Measurements from ENCODE around the gene GRK5. TPM values are rescaled to one million over a fixed set of nuclear protein-coding genes. Genes with fewer than 3 reads are reported as not detected.

The GRK5 gene
- 1.4 and 1.5 TPM in 2 replicates for polyA plus RNA-seq (2013)

- H3K79me1 ChIP-seq (ENCODE audit: low read length), result peaks cover 5% of the 10 kb centered on the region
- H3K4me2 ChIP-seq (ENCODE audit: low read length), result peak within 1 kb of the TSS; percentile 87
- H3K9ac ChIP-seq (ENCODE audit: low read length), result peak within 1 kb of the TSS; percentile 54
- H2BK5ac ChIP-seq (ENCODE audit: low read depth, low read length, poor library complexity), result peak within 1 kb of the TSS; percentile 89
- H3K18ac ChIP-seq (ENCODE audit: low read length), result peak within 1 kb of the TSS; percentile 85
- H4K91ac ChIP-seq (ENCODE audit: low read depth, low read length), result peak within 1 kb of the TSS; percentile 96
- H3K4me1 ChIP-seq (ENCODE audit: control insufficient read depth in 1 of 2, insufficient read depth in 2 of 2, low read length in 2 of 2), result peaks cover 8 to 11% of the 10 kb centered on the region in 2 experiments
- H3K9me3 ChIP-seq (ENCODE audit: insufficient read depth, low read depth, low read length), result no peaks in the 10 kb centered on the region
- WGBS (ENCODE audit: extremely low coverage, insufficient coverage, insufficient read length), result no CpG with 5 or more reads among the region's 34 CpGs
- H4K8ac ChIP-seq (ENCODE audit: low read depth, low read length), result peak within 1 kb of the TSS; percentile 92
- H2AFZ ChIP-seq (ENCODE audit: insufficient read depth, low read length, poor library complexity), result peak within 1 kb of the TSS; percentile 98
- H3K4me3 ChIP-seq (ENCODE audit: low read depth, low read length), result peak within 1 kb of the TSS; percentile 77
- H4K12ac ChIP-seq (ENCODE audit: low read depth, low read length), result peak within 1 kb of the TSS; percentile 82
- peak within 1 kb of the TSS; percentile 89 for H3K14ac ChIP-seq (ENCODE audit: low read length)
- no peak within 1 kb of the TSS for H3K23ac ChIP-seq (ENCODE audit: low read length)
- peak; percentile 97 for DNase-seq
- peak within 1 kb of the TSS; percentile 17 for H2BK12ac ChIP-seq (ENCODE audit: low read length)
- peaks cover 3% of the 10 kb centered on the region for H3K79me2 ChIP-seq (ENCODE audit: control insufficient read depth, insufficient read depth, low read length, poor library complexity)
- H2BK120ac ChIP-seq (ENCODE audit: insufficient read depth, low read length, poor library complexity), result peak within 1 kb of the TSS; percentile 87
- H3K27ac ChIP-seq (ENCODE audit: low read depth, low read length), result peak within 1 kb of the TSS; percentile 71
- no peaks in the 10 kb centered on the region for H3K36me3 ChIP-seq (ENCODE audit: control insufficient read depth in 1 of 2, insufficient read depth in 2 of 2, low read length in 2 of 2)
- H2AK5ac ChIP-seq (ENCODE audit: low read length), result no peak within 1 kb of the TSS
- H3K4ac ChIP-seq (ENCODE audit: low read depth, low read length), result no peak within 1 kb of the TSS
- H3K27me3 ChIP-seq (ENCODE audit: insufficient read depth, low read length), result no peaks in the 10 kb centered on the region
These were observed at the start of gene GRK5 for GRCh38 chr10:119207366-119207666. TSS of gene GRK5 (plus strand) at chr10:119207571. CDS start at chr10:119207918, 347 bp downstream.

- no peaks in the 10 kb centered on the region for H3K4me1 ChIP-seq (ENCODE audit: control insufficient read depth in 1 of 2, insufficient read depth in 2 of 2, low read length in 2 of 2)
- no peak overlapping the region for H3K23ac ChIP-seq (ENCODE audit: low read length)
- H3K9me3 ChIP-seq (ENCODE audit: insufficient read depth, low read depth, low read length), result no peaks in the 10 kb centered on the region
- H2BK12ac ChIP-seq (ENCODE audit: low read length), result no peak overlapping the region
- H4K8ac ChIP-seq (ENCODE audit: low read depth, low read length), result no peak overlapping the region
- no peaks in the 10 kb centered on the region for H3K79me2 ChIP-seq (ENCODE audit: control insufficient read depth, insufficient read depth, low read length, poor library complexity)
- H2BK120ac ChIP-seq (ENCODE audit: insufficient read depth, low read length, poor library complexity), result no peak overlapping the region
- H3K27ac ChIP-seq (ENCODE audit: low read depth, low read length), result no peak overlapping the region
- no peak overlapping the region for H3K4me3 ChIP-seq (ENCODE audit: low read depth, low read length)
- no peak overlapping the region for H2BK5ac ChIP-seq (ENCODE audit: low read depth, low read length, poor library complexity)
- no peak for DNase-seq
- H3K36me3 ChIP-seq (ENCODE audit: control insufficient read depth in 1 of 2, insufficient read depth in 2 of 2, low read length in 2 of 2), result peaks cover 8 to 14% of the 10 kb centered on the region in 2 experiments
- H4K12ac ChIP-seq (ENCODE audit: low read depth, low read length), result no peak overlapping the region
- H3K79me1 ChIP-seq (ENCODE audit: low read length), result no peaks in the 10 kb centered on the region
- no CpG with 5 or more reads among the region's 8 CpGs for WGBS (ENCODE audit: extremely low coverage, insufficient coverage, insufficient read length)
- H2AFZ ChIP-seq (ENCODE audit: insufficient read depth, low read length, poor library complexity), result no peak overlapping the region
- no peak overlapping the region for H3K4me2 ChIP-seq (ENCODE audit: low read length)
- H3K4ac ChIP-seq (ENCODE audit: low read depth, low read length), result no peak overlapping the region
- H4K91ac ChIP-seq (ENCODE audit: low read depth, low read length), result no peak overlapping the region
- no peak overlapping the region for H2AK5ac ChIP-seq (ENCODE audit: low read length)
- H3K14ac ChIP-seq (ENCODE audit: low read length), result no peak overlapping the region
- H3K27me3 ChIP-seq (ENCODE audit: insufficient read depth, low read length), result no peaks in the 10 kb centered on the region
- no peak overlapping the region for H3K9ac ChIP-seq (ENCODE audit: low read length)
- no peak overlapping the region for H3K18ac ChIP-seq (ENCODE audit: low read length)
These were observed 48.0 kb upstream of the GRK5 start for GRCh38 chr10:119159332-119159731.

- H3K27me3 ChIP-seq (ENCODE audit: insufficient read depth, low read length), result no peaks in the 10 kb centered on the region
- no peak overlapping the region for H2BK5ac ChIP-seq (ENCODE audit: low read depth, low read length, poor library complexity)
- H2AK5ac ChIP-seq (ENCODE audit: low read length), result no peak overlapping the region
- no peak overlapping the region for H4K8ac ChIP-seq (ENCODE audit: low read depth, low read length)
- H2BK12ac ChIP-seq (ENCODE audit: low read length), result no peak overlapping the region
- H3K23ac ChIP-seq (ENCODE audit: low read length), result no peak overlapping the region
- H3K79me1 ChIP-seq (ENCODE audit: low read length), result peaks cover 8% of the 10 kb centered on the region
- H3K4me2 ChIP-seq (ENCODE audit: low read length), result no peak overlapping the region
- no peak overlapping the region for H2AFZ ChIP-seq (ENCODE audit: insufficient read depth, low read length, poor library complexity)
- no peak overlapping the region for H4K12ac ChIP-seq (ENCODE audit: low read depth, low read length)
- H3K14ac ChIP-seq (ENCODE audit: low read length), result no peak overlapping the region
- H3K9me3 ChIP-seq (ENCODE audit: insufficient read depth, low read depth, low read length), result no peaks in the 10 kb centered on the region
- H3K36me3 ChIP-seq (ENCODE audit: control insufficient read depth in 1 of 2, insufficient read depth in 2 of 2, low read length in 2 of 2), result peaks cover 6 to 7% of the 10 kb centered on the region in 2 experiments
- H3K9ac ChIP-seq (ENCODE audit: low read length), result no peak overlapping the region
- no peak overlapping the region for H3K4me3 ChIP-seq (ENCODE audit: low read depth, low read length)
- H3K4me1 ChIP-seq (ENCODE audit: control insufficient read depth in 1 of 2, insufficient read depth in 2 of 2, low read length in 2 of 2), result peaks cover 4 to 6% of the 10 kb centered on the region in 2 experiments
- no peak overlapping the region for H4K91ac ChIP-seq (ENCODE audit: low read depth, low read length)
- H2BK120ac ChIP-seq (ENCODE audit: insufficient read depth, low read length, poor library complexity), result no peak overlapping the region
- no peak for DNase-seq
- no CpG with 5 or more reads among the region's 11 CpGs for WGBS (ENCODE audit: extremely low coverage, insufficient coverage, insufficient read length)
- H3K79me2 ChIP-seq (ENCODE audit: control insufficient read depth, insufficient read depth, low read length, poor library complexity), result peaks cover 5% of the 10 kb centered on the region
- H3K27ac ChIP-seq (ENCODE audit: low read depth, low read length), result no peak overlapping the region
- no peak overlapping the region for H3K18ac ChIP-seq (ENCODE audit: low read length)
- H3K4ac ChIP-seq (ENCODE audit: low read depth, low read length), result no peak overlapping the region
These were observed 45.5 kb upstream of the GRK5 start for GRCh38 chr10:119161680-119162451.

GRCh38 chr10:119162452-119163092 lies 44.8 kb upstream of the GRK5 start:
- no peak overlapping the region for H3K27ac ChIP-seq (ENCODE audit: low read depth, low read length)
- DNase-seq, result no peak
- peaks cover 8% of the 10 kb centered on the region for H3K79me1 ChIP-seq (ENCODE audit: low read length)
- no peak overlapping the region for H2BK120ac ChIP-seq (ENCODE audit: insufficient read depth, low read length, poor library complexity)
- no peak overlapping the region for H2AFZ ChIP-seq (ENCODE audit: insufficient read depth, low read length, poor library complexity)
- H3K18ac ChIP-seq (ENCODE audit: low read length), result no peak overlapping the region
- H3K4me2 ChIP-seq (ENCODE audit: low read length), result no peak overlapping the region
- H3K4me1 ChIP-seq (ENCODE audit: control insufficient read depth in 1 of 2, insufficient read depth in 2 of 2, low read length in 2 of 2), result peaks cover 4 to 6% of the 10 kb centered on the region in 2 experiments
- no peak overlapping the region for H3K9ac ChIP-seq (ENCODE audit: low read length)
- H3K27me3 ChIP-seq (ENCODE audit: insufficient read depth, low read length), result no peaks in the 10 kb centered on the region
- no peak overlapping the region for H3K4me3 ChIP-seq (ENCODE audit: low read depth, low read length)
- H4K8ac ChIP-seq (ENCODE audit: low read depth, low read length), result no peak overlapping the region
- H2BK5ac ChIP-seq (ENCODE audit: low read depth, low read length, poor library complexity), result no peak overlapping the region
- no peaks in the 10 kb centered on the region for H3K9me3 ChIP-seq (ENCODE audit: insufficient read depth, low read depth, low read length)
- no peak overlapping the region for H4K91ac ChIP-seq (ENCODE audit: low read depth, low read length)
- H4K12ac ChIP-seq (ENCODE audit: low read depth, low read length), result no peak overlapping the region
- no peak overlapping the region for H2AK5ac ChIP-seq (ENCODE audit: low read length)
- H3K36me3 ChIP-seq (ENCODE audit: control insufficient read depth in 1 of 2, insufficient read depth in 2 of 2, low read length in 2 of 2), result peaks cover 7 to 9% of the 10 kb centered on the region in 2 experiments
- H3K79me2 ChIP-seq (ENCODE audit: control insufficient read depth, insufficient read depth, low read length, poor library complexity), result peaks cover 5% of the 10 kb centered on the region
- no peak overlapping the region for H2BK12ac ChIP-seq (ENCODE audit: low read length)
- H3K4ac ChIP-seq (ENCODE audit: low read depth, low read length), result no peak overlapping the region
- no peak overlapping the region for H3K14ac ChIP-seq (ENCODE audit: low read length)
- no peak overlapping the region for H3K23ac ChIP-seq (ENCODE audit: low read length)
- no CpG with 5 or more reads among the region's 5 CpGs for WGBS (ENCODE audit: extremely low coverage, insufficient coverage, insufficient read length)
